Peyer's patch (tissue), 4 donors: Measurements from ENCODE around the gene SCRG1.

Experiments
- CTCF ChIP-seq, 6 experiments: fragments of 450-650 bp in 4 of 6; fragments of 200-600 bp in 2 of 6; sonication (generic) in 1 of 6; IDR thresholded peaks; one replicate each; pipeline ENCODE4 v1.5.1; 2017 to 2019; ENCODE audit warnings: antibody characterized with exemption in 6 of 6, mild to moderate bottlenecking in 3 of 6, moderate library complexity in 1 of 6
- POLR2A ChIP-seq, 2 donors: fragments of 450-650 bp; IDR thresholded peaks; one replicate each; pipeline ENCODE4 v1.5.1; 2017; ENCODE audit warnings: antibody characterized with exemption in 2 of 2, mild to moderate bottlenecking in 2 of 2, moderate library complexity in 2 of 2

- TF ChIP-seq CTCF (IDR thresholded peaks at IDR 0.05) (no peak), POLR2A (IDR thresholded peaks at IDR 0.05) (no peak)
Observed at GRCh38 chr4:173443121-173443520, 44.2 kb upstream of the SCRG1 start.
